K562 (cell line): Measurements from ENCODE around the gene KCNK4. TPM values are rescaled to one million over a fixed set of nuclear protein-coding genes. Genes with fewer than 3 reads are reported as not detected.

ENCODE experiments used
- ARID4B ChIP-seq: sonication (generic); formaldehyde crosslinking; IDR thresholded peaks from 2 replicates; pipeline ENCODE4 v1.8.0; 2022; ENCODE audit warnings: mild to moderate bottlenecking, missing genetic modification reagents
- ATF3 ChIP-seq, 2 experiments: fragments of 450-650 bp in 1 of 2; sonication (generic) in 1 of 2; formaldehyde crosslinking in 1 of 2; IDR thresholded peaks in 1 of 2; conservative IDR thresholded peaks in 1 of 2; 2 replicates each; pipeline versions ENCODE4 v1.6.1 to v1.8.1; 2016 to 2023; ENCODE audit warnings: mild to moderate bottlenecking in 2 of 2, moderate library complexity in 2 of 2, inconsistent platforms in 1 of 2, missing genetic modification reagents in 1 of 2
- ESRRA ChIP-seq: fragments of 450-650 bp; IDR thresholded peaks from 2 replicates; pipeline ENCODE4 v1.6.1; 2014; ENCODE audit warnings: low read depth, mild to moderate bottlenecking, moderate library complexity, borderline replicate concordance
- FOXM1 ChIP-seq, 2 experiments: fragments of 450-650 bp in 1 of 2; sonication (generic) in 1 of 2; formaldehyde crosslinking in 1 of 2; IDR thresholded peaks; 2 replicates each; pipeline versions ENCODE4 v1.6.1 to v1.9.0; 2017 to 2022; ENCODE audit warnings: low read depth in 2 of 2, mild to moderate bottlenecking in 2 of 2, missing genetic modification reagents in 1 of 2, moderate library complexity in 1 of 2
- HNRNPLL ChIP-seq: fragments of 200-400 bp; formaldehyde crosslinking; IDR thresholded peaks from 2 replicates; pipeline ENCODE4 v1.6.1; 2017; ENCODE audit warnings: low read length, low read depth, mild to moderate bottlenecking; ENCODE audit not compliant: poor library complexity, severe bottlenecking
- KAT2B ChIP-seq: IDR thresholded peaks from one replicate; pipeline ENCODE4 v1.6.1; 2012; ENCODE audit warnings: low read depth, mild to moderate bottlenecking, control low read depth, inconsistent platforms, low read length, moderate library complexity
- RNF219 ChIP-seq: fragments of 250-450 bp; sonication (Bioruptor Pico); IDR thresholded peaks from 2 replicates; pipeline ENCODE4 v1.5.0; 2022; ENCODE audit warnings: mild to moderate bottlenecking
- ZNF695 ChIP-seq: fragments of 450-650 bp; formaldehyde crosslinking; IDR thresholded peaks from 2 replicates; pipeline ENCODE4 v1.4.0; 2020; ENCODE audit warnings: mild to moderate bottlenecking, moderate library complexity
- polyA plus RNA-seq, 8 experiments: library from polyadenylated mRNA; depleted of rRNA in 4 of 8; stranded (reverse) in 5 of 8; unstranded in 3 of 8; fragments of >200 nt; fragmentation: Nextera tagmentation in 2 of 8; fragmentation: Illumina TruSeq in 1 of 8; extraction: Ambion mirVana in 2 of 8; extraction: Trizol in 1 of 8; gene quantifications; 2 replicates each; pipeline versions ENCODE4 v1.2.1 to v1.2.3, GENCODE V29; 2011 to 2014; ENCODE audit warnings: inconsistent platforms in 1 of 8, missing spikeins in 1 of 8
- total RNA-seq, 7 experiments: library from RNA; depleted of rRNA in 6 of 7; stranded (reverse); fragments of >200 nt in 6 of 7; fragmentation: Illumina TruSeq in 2 of 7; extraction: Trizol in 2 of 7; gene quantifications; 2 replicates each; pipeline versions ENCODE4 v1.2.1 to v1.2.3, GENCODE V29; 2011 to 2021; ENCODE audit warnings: low replicate concordance in 1 of 7

The KCNK4 gene
- total and polyA plus RNA-seq, 9 of the 15 experiments (the other 6 are each of a cell fraction or from before 2014, with no cell fraction given): not detected

- no peak for TF ChIP-seq RNF219
- no peak for TF ChIP-seq HNRNPLL
- peak; percentile 46; the same call in 1 of the 2 replicates for TF ChIP-seq ESRRA
- no peak for TF ChIP-seq KAT2B
- no peak for TF ChIP-seq ZNF695
- TF ChIP-seq ARID4B (CRISPR knock-in tag): no peak
- no peak for TF ChIP-seq FOXM1 (IDR thresholded peaks at IDR 0.05; ENCODE audit: low read depth)
- 0 out of 2 replicates have a peak, but pooled peaks have one; percentile 5 for TF ChIP-seq FOXM1 (CRISPR knock-in tag; IDR thresholded peaks at IDR 0.05; ENCODE audit: low read depth)
- 0 out of 2 replicates have a peak, but pooled peaks have one; percentile 12 for TF ChIP-seq ATF3 (IDR thresholded peaks at IDR 0.05)
- TF ChIP-seq ATF3 (CRISPR knock-in tag; conservative IDR thresholded peaks at IDR 0.05): no peak
Observed at GRCh38 chr11:64322925-64323260, 31.8 kb downstream of the KCNK4 start (continued).
